Tongue (tissue), 2 donors: Measurements from ENCODE around the gene SEC14L2. TPM values are rescaled to one million over a fixed set of nuclear protein-coding genes. Genes with fewer than 3 reads are reported as not detected.

Experiments
- DNase-seq: peaks from one replicate; pipeline ENCODE4 v3.0.0-alpha.2; 2015
- total RNA-seq: library from RNA; depleted of rRNA; stranded (reverse); fragments of >200 nt; gene quantifications from one replicate; pipeline ENCODE4 v1.2.3, GENCODE V29; 2014

The SEC14L2 gene
- 1.8 TPM for total RNA-seq

- DNase-seq = peak; percentile 66
Observed at GRCh38 chr22:30396871-30397655, at the start of gene SEC14L2. Gene SEC14L2 (plus strand): TSS chr22:30397018. CDS start chr22:30397117, 99 bp downstream.

DNA sequence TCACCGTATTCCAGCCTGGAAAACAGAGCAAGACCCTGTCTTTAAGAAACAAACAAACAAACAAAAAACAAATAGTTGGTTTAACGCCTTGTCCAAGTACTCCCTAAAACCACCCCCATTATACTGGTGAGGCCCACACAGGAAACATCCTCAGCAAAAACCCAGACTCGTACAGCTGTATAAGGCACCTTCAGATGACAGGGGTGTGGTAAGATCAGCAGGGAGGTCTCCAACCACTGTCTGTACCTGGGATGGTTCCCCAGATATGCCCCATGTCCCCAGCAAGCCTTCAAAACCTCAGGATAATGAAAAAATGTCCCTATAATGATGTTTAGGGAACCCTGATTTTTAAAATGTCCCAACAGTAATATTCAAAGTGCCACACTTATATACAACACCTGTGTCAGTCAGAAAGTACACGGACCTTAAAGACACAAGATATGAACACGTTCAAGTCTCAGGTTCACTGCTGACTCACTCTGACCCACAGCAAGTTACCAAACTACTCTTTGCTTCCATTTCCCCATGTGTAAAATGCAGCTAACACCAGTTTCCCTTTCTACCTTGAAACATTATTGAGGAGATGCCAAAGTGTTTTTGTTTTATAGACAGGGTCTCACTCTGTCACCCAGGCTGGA, 49.4 kb upstream of the SEC14L2 start:
- DNase-seq = no peak

GRCh38 chr22:30348404-30348803, 48.4 kb upstream of the SEC14L2 start:
- DNase-seq = no peak

DNA sequence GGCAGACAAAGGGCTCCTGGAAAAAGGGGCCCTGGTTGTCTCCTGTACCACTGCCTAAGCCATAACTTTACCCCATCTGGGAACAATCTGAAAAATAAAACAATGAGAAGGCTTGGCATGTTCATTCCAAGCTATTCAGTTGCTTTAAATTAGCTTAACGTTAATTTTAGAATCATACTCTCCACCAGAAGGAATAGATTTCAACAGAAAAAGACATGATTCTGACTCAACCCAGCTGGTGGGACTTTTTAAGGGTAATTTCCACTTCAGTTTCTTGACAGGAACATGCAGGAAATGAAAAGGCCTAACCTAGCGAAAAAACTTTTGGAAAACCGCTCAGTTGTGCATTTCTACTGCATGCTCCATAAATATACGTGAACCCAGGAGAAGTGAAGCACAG, 48.0 kb upstream of the SEC14L2 start:
- peak; percentile 48 for DNase-seq

DNA sequence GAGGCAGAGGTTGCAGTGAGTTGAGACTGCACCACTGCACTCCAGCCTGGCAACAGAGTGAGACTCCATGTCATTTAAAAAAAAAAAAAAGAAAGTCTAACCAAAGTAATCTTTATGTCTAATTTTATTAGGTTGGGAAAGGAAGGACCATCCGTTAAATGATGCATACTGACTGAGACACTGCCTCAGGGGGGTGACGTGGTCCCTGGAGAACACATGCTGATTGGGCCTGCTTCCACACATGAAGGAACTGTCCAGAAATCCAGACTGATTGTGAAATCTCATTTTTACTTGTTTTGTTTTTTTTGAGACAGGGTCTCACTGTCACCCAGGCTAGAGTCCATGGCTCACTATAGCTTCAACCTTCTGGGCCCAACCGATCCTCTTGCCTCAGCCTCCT, 45.6 kb upstream of the SEC14L2 start:
- no peak for DNase-seq

- DNase-seq = no peak
Observed at GRCh38 chr22:30354644-30355043, 42.2 kb upstream of the SEC14L2 start.

DNA sequence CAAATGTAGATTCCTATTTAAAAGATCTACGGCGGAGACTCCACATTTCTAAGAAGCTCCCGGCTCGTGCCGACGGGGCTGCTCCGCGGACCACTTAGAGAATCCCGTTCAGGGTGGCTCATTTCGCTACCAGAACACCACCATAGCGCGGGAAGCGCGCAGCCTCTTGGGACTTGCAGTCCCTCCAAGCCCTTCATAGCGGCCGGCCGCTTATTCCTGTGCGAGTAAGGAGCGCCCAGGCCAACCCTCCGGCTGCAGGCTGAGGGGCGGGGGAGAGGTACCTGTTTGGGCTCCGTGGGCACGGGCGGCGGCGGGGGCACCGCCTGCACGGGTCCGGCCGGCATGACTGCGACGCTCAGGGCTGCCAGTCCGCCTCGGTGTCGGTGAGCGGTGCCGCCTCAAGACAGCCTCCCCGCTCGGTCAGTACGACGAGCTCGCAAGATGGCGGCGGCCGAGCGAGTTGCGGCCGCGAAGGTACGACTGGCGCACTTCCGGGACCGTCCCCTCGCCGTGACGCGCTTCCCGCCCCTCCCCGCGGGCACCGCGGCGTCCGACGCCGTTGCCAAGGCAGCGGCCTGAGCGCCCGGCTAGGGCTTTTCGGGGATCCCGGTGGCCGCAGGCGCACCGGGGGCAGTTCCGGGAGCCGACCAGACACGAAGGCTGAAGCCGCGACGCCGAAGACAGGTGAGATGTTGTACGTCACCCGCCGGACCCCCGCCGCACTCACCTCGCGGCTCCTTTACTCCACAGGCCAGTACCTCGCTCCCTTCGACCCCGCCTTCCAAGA, 40.2 kb upstream of the SEC14L2 start, which contains the start of the genes CCDC157 and SF3A1:
Gene CCDC157, plus strand, starts transcription at position 559 of the 787 bp plus-strand sequence. CDS start 8,994 bp downstream, outside the sequence.
Gene SF3A1, minus strand, starts transcription at position 446 of the 787 bp plus-strand sequence. Its CDS starts 102 bp downstream, at position 344.
- DNase-seq = peak; percentile 96

DNA sequence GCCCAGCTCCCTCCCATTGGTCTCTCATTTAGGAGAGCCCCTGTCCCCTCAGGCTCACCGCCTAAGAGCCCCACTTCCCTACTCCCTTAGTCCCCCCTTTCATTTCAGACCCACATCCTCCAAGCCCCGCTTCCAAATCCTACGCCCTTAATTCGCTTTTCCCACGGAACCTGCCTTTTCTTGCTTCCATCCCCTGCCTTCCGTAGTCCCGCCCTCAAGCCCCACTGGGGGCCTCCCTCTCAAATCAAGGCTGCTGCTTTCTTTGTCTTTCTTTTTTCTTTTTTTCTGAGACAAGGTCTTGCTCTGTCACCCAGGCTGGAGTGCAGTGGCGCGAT, 39.6 kb upstream of the SEC14L2 start:
- no peak for DNase-seq

DNA sequence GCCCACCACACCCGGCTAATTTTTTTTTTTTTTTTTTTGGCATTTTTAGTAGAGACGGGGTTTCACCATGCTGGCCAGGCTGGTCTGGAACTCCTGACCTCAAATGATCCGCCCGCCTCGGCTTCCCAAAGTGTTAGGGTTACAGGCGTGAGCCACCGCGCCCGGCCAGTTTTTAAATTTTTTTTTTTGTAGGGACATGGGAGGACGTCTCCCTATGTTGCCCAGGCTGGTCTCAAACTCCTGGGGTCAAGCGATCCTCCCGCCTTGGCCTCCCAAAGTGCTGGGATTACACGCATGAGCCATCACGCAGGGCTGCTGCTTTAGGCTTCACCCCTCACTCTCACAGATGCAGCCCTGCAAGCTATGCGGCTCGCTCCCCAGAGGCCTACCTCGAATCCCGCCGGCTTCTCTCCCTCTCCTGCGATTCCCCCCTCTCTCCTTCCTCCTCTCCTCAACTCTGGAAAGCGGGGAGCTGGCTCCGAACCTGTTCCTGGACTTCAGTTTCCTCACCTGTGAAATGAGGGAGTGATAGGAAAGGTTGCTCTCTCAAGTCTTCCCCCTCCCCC, 39.1 kb upstream of the SEC14L2 start:
- no peak for DNase-seq

- no peak for DNase-seq
Observed at GRCh38 chr22:30358541-30358940, 38.3 kb upstream of the SEC14L2 start.

DNA sequence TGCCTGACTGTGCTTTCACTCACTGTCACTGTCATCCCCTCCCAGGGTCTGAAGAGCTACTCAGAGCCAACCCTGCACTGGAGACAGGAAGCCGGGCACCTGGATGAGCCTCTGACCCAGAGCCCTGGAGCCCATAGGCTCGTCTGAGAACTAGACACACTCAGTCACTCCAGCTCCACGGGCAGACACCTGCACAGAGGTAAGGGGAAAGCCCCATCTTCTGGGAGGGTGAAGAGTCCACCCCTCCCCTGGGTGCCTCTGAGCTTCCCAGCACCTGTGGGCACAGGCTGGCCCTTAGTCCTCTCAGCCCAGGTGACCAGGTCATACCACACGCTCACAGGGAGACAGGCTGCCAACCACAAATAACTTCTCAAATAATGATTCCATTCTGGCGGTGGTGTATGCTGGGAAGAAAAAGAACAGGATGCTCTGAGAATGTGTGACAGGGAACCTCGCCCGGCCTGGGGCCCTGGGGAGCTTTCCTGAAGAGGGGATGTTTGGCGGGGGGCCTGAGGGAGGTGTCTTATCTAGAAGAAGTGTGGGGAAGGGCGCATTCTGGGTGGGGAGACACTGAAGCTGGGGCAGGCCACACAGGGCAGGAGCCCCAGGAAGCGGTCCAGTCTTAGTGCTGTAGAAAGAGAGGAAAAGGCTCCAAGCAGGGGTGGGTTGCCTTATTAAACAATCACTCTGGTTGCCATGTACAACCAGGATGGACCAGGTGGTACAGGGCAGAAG, 34.7 kb upstream of the SEC14L2 start:
- no peak for DNase-seq

GRCh38 chr22:30362651-30363281, 34.1 kb upstream of the SEC14L2 start:
- DNase-seq = no peak

GRCh38 chr22:30365891-30366290, 30.9 kb upstream of the SEC14L2 start:
- DNase-seq = no peak

DNA sequence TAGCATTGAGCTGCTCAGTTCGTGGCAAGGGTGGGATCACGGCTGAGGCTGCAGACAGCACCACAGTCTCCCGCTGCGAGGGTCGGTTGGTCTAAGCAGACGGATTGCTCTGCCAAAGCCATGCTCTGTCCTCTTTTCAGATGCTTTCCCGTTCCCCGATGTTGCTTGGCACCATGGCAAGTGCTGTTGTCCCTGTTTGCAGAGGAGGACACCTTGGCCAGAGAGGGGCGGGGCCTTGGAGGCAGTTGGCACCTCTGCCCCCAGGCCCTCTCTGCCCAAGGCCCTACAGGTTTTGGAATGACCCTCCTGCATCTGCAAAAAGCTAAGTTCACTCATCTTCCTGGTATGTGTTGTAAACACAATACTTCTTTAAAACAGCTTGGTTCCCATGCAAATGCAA, 28.4 kb upstream of the SEC14L2 start:
- no peak for DNase-seq

DNA sequence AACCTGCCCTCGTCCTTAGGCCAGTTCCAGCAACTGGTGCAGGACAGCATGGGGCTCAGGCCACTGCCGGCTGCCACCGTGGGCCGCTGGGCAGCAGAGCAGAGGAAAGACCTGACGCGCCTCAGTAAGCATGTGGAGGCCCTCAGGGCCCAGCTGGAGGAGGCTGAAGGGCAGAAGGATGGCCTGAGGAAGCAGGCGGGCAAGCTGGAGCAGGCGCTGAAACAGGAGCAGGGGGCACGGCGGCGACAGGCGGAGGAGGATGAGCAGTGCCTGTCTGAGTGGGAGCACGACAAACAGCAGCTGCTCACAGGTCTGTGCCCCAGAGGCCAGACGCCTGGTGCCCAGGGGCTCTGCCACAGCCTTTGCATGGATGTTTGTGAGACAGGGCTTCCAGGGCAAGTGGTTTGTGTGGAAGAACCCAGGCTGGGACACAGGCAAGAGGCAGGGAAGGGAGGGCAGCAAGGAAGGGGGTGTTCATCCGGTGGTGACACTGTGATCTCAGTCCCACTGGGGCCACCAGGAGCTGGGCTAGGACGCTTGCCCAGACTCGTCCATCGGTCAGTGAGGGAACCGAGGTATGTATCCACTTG, 26.1 kb upstream of the SEC14L2 start:
- DNase-seq = peak; percentile 45

GRCh38 chr22:30371321-30371720, 25.5 kb upstream of the SEC14L2 start:
- no peak for DNase-seq

DNA sequence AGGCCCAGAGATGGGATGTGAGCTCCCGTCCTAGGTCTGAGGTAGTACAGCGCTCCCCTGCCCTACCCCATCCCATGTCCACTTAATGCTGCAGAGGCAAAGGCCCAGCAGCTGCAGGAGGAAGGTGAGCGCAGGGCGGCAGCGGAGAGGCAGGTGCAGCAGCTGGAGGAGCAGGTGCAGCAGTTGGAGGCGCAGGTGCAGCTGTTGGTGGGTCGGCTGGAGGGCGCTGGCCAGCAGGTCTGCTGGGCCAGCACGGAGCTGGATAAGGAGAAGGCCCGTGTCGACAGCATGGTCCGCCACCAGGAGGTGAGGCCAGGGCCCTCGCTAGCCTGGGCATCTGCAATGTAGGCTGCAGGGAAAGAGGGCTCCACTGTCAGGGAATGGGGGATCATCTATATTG, 24.8 kb upstream of the SEC14L2 start:
- DNase-seq = no peak

DNA sequence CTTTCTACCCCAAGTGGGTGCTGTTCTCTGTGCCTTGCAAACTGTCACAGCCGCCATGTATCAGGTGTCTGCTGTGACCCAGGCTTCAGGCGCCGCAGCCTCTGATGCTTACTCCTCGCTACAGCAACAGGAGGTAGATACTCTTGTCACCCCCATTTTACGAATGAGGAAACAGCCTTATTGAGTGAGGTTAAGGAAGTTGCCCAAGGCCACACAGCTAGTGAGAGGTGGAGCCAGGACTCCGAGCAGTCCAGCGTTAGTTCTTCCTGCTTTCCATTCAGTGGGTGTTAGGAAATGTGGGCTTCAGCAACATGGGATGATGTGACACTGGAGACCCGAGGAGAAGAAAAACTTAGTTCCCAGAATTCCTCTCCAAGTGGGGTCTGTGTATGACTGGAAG, 23.9 kb upstream of the SEC14L2 start:
- DNase-seq = no peak

DNA sequence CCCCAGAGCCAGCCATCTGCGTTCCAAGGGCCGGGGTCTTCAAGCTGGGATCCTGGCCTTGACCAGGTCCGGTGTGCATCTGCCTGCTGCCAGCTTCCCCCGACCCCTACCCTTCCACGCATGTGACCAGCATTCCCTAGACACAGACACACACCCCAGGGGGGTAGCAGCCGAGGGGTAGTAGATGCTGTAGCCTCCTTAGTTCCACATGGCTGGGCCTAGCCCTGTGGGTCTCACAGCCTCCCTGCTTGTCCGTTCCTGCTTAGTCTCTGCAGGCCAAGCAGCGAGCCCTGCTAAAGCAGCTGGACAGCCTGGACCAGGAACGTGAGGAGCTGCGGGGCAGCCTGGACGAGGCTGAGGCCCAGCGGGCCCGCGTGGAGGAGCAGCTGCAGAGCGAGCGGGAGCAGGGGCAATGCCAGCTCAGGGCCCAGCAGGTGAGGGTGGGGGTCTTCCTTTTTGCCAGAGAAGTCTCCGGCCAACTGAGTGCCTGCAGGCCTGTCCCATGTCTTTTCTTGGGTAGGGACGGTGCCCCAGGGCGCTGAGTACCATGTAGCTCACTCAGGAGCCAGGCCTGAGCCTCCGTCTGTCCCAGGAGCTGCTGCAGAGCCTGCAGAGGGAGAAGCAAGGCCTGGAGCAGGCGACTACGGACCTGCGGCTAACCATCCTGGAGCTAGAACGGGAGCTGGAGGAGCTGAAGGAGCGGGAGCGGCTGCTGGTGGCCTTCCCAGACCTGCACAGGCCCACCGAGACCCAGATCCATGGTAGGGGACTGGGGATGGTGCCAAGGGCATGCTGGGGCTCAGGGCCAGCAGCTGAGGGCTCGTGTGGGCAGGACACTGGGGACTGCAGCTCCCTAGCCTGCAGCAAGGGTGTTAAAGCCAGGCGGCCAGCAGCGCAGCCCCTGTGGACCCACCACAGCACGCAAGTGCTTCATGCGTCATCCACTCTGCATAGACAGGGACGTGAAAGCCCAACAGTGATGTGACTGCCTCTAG, 23.2 kb upstream of the SEC14L2 start:
- DNase-seq = no peak
